NCI-H146 (cell line): ENCODE measurements around the gene ARID2.

Experiments
- DNase-seq: peaks from one replicate; lab custom pipeline; 2025; lab: John Stamatoyannopoulos, UW

ARID2 gene

GRCh38 chr12:45872446-45872845 is 142.9 kb downstream of the ARID2 start:
- no peak for DNase-seq

GRCh38 chr12:45877069-45877468 is 147.6 kb downstream of the ARID2 start:
- no peak for DNase-seq

GRCh38 chr12:45878630-45879255 is 149.2 kb downstream of the ARID2 start:
- DNase-seq: peak; percentile 28

- no peak for DNase-seq
These were observed 149.9 kb downstream of the ARID2 start for GRCh38 chr12:45879363-45879895.

- DNase-seq: no peak
These were observed 151.0 kb downstream of the ARID2 start for GRCh38 chr12:45880533-45880932.

- DNase-seq: no peak
These were observed 153.7 kb downstream of the ARID2 start for GRCh38 chr12:45883187-45883586.

GRCh38 chr12:45886685-45887084 is 157.2 kb downstream of the ARID2 start:
- DNase-seq: no peak

- no peak for DNase-seq
These were observed 158.0 kb downstream of the ARID2 start for GRCh38 chr12:45887544-45887943.

- no peak for DNase-seq
These were observed 160.8 kb downstream of the ARID2 start for GRCh38 chr12:45890276-45890675.

GRCh38 chr12:45893240-45893639 is 163.7 kb downstream of the ARID2 start:
- DNase-seq: no peak

- no peak for DNase-seq
These were observed 166.5 kb downstream of the ARID2 start for GRCh38 chr12:45895961-45896360.

GRCh38 chr12:45898094-45898493 is 168.6 kb downstream of the ARID2 start:
- DNase-seq: no peak

- no peak for DNase-seq
These were observed 178.4 kb downstream of the ARID2 start for GRCh38 chr12:45907955-45908354.

- DNase-seq: peak; percentile 52
These were observed 179.7 kb downstream of the ARID2 start for GRCh38 chr12:45909041-45909713.

GRCh38 chr12:45912774-45913173 is 183.3 kb downstream of the ARID2 start:
- DNase-seq: peak; percentile 48

GRCh38 chr12:45913631-45914030 is 184.1 kb downstream of the ARID2 start:
- no peak for DNase-seq

- no peak for DNase-seq
These were observed 184.6 kb downstream of the ARID2 start for GRCh38 chr12:45914090-45914489.

- DNase-seq: no peak
These were observed 185.9 kb downstream of the ARID2 start for GRCh38 chr12:45915405-45915804.

GRCh38 chr12:45918818-45919217 is 189.3 kb downstream of the ARID2 start:
- no peak for DNase-seq

- DNase-seq: no peak
These were observed 198.8 kb downstream of the ARID2 start for GRCh38 chr12:45928309-45928708.

GRCh38 chr12:45930369-45930768 is 200.9 kb downstream of the ARID2 start:
- no peak for DNase-seq

- no peak for DNase-seq
These were observed 204.0 kb downstream of the ARID2 start for GRCh38 chr12:45933504-45933903.

- peak; percentile 8 for DNase-seq
These were observed 205.4 kb downstream of the ARID2 start for GRCh38 chr12:45934956-45935355.

GRCh38 chr12:45938566-45938965 is 209.1 kb downstream of the ARID2 start:
- DNase-seq: no peak
